Choroid plexus epithelial cell (primary cell): ENCODE results near the gene FBLN1.

Experiments
- DNase-seq: peaks from one replicate; pipeline ENCODE4 v3.0.0-alpha.2; 2010; ENCODE audit warnings: low read depth
- H3K4me3 ChIP-seq: 2 replicates; pipeline ENCODE4 v1.5.1; 2011; ENCODE audit warnings: low read depth, mild to moderate bottlenecking, control low read depth, low read length, moderate library complexity
- TF ChIP-seq, protein P1 (sequence below): conservative IDR thresholded peaks from 2 replicates; pipeline ENCODE4 v1.5.1; 2011; ENCODE audit warnings: low read depth, mild to moderate bottlenecking, control low read depth, inconsistent platforms, low read length, moderate library complexity

Gene FBLN1

DNA sequence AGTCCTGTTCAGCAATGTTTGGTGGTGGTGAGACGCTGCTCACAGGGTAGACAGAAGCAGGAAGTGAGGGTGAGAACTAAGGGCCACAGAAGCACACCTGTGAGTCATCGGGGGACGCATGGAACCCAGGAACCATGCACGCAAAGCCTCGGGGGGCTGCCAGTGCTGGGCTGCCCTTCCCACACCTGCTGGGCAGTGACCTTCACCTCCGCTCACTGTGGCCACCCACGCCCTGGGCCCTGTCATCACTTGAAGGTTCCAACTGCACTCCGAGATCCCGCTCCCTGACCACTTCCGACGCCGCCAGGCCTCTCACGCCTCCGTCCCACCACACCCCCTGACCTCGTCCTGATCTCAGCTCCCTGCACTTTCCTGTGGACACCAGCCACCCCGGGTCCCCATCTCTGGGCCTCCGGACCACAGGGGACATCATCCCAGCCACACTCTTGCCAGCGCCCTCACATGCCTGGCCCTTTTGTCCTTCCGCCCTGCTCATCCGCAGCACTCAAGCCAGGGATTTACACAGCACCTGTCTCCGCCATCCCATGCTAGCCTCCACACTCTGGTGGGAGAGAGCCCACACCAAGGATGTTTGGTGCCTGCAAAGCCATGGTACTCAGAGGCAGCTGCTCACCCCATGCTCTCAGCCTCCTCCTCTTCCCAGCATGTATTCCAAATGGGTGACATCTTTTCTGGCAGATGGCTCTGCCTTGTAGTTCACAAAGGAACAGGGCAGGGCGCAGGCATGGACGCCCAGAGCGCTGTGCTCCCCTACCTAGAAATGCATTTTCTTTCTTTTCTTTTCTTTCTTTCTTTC lies 145.8 kb downstream of the FBLN1 start:
- TF ChIP-seq, protein P1, sequence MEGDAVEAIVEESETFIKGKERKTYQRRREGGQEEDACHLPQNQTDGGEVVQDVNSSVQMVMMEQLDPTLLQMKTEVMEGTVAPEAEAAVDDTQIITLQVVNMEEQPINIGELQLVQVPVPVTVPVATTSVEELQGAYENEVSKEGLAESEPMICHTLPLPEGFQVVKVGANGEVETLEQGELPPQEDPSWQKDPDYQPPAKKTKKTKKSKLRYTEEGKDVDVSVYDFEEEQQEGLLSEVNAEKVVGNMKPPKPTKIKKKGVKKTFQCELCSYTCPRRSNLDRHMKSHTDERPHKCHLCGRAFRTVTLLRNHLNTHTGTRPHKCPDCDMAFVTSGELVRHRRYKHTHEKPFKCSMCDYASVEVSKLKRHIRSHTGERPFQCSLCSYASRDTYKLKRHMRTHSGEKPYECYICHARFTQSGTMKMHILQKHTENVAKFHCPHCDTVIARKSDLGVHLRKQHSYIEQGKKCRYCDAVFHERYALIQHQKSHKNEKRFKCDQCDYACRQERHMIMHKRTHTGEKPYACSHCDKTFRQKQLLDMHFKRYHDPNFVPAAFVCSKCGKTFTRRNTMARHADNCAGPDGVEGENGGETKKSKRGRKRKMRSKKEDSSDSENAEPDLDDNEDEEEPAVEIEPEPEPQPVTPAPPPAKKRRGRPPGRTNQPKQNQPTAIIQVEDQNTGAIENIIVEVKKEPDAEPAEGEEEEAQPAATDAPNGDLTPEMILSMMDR, result no peak
- H3K4me3 ChIP-seq, result no peak overlapping the region
- no peak for DNase-seq

GRCh38 chr22:45649809-45650208 lies 147.1 kb downstream of the FBLN1 start:
- no peak overlapping the region for H3K4me3 ChIP-seq
- TF ChIP-seq, protein P1, result no peak
- no peak for DNase-seq

DNA sequence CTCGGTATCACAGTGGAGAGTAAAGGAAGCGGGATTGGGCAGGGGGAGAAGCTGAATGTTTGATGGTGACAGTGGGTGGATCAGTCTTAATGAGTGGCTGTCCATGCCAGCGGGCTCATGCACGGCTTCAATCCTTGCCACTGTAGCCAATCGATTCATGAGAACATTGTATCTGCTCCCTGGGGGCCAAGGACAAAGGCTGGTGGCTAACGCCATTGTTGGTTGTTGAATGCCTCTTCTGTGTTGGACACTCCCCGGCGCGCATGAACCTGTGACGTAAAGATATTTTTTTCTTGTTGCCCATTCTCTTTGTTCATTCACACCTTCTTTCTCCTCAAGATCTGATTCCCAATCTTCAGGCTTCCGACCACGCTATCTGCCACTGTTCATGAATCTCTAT lies 148.0 kb downstream of the FBLN1 start:
- no peak for DNase-seq
- H3K4me3 ChIP-seq, result no peak overlapping the region
- TF ChIP-seq, protein P1, result no peak
